GM19193 (cell line): ENCODE measurements around the gene VPS13D.

ENCODE experiments used
- POLR2A ChIP-seq: IDR thresholded peaks from 4 replicates; pipeline ENCODE4 v1.6.1; 2011; ENCODE audit not compliant: insufficient read depth, insufficient read length; ENCODE audit errors: extremely low read depth

The VPS13D gene

GRCh38 chr1:12499539-12500240 lies 269.9 kb downstream of the VPS13D start:
- no peak for TF ChIP-seq POLR2A

DNA sequence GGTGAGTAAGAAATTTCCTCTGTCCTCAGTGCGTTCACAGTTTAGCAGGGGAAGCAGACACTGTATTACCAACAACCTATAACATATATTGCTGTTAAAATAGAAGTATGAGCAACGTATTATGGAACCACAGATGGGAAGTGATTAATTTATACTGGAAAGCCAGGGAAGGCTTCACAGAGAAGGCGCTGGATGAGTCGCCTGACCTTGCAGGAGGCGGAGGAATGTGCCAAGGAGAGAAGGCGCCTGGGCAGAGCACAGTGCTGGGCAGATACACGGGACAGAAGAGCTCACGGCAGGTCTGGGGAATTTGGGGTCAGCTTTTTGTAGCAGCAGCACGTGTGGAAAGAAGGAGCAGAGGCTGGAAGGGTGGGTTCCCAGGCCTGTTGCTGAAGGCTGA lies 271.8 kb downstream of the VPS13D start:
- no peak for TF ChIP-seq POLR2A

GRCh38 chr1:12502336-12503109 lies 272.7 kb downstream of the VPS13D start:
- TF ChIP-seq POLR2A: no peak

GRCh38 chr1:12503709-12504108 lies 273.9 kb downstream of the VPS13D start:
- no peak for TF ChIP-seq POLR2A

GRCh38 chr1:12504601-12505000 lies 274.8 kb downstream of the VPS13D start:
- TF ChIP-seq POLR2A: no peak

DNA sequence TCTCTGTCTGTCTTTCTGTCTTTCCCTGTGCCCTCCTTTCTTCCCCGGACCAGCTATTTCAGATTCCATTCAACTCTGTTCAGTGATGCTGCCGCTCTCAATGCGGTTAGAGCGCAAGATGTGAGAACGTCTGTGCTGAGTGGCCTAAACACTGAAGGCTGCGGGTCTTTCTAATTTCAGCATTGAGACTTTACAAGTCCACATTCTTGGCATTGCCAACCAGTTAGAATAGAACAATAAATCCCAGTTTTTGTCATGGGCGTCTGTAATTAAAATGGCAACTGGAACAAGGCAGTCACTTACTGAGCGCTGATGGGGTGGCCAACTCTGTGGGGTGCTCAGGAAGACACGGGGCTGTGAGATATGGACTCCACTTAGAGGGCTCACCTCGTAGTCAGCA lies 275.4 kb downstream of the VPS13D start:
- no peak for TF ChIP-seq POLR2A

GRCh38 chr1:12505639-12506280 lies 275.9 kb downstream of the VPS13D start:
- no peak for TF ChIP-seq POLR2A

GRCh38 chr1:12506281-12507280 lies 276.8 kb downstream of the VPS13D start:
- TF ChIP-seq POLR2A: no peak

GRCh38 chr1:12507631-12508030 lies 277.8 kb downstream of the VPS13D start:
- TF ChIP-seq POLR2A: no peak

DNA sequence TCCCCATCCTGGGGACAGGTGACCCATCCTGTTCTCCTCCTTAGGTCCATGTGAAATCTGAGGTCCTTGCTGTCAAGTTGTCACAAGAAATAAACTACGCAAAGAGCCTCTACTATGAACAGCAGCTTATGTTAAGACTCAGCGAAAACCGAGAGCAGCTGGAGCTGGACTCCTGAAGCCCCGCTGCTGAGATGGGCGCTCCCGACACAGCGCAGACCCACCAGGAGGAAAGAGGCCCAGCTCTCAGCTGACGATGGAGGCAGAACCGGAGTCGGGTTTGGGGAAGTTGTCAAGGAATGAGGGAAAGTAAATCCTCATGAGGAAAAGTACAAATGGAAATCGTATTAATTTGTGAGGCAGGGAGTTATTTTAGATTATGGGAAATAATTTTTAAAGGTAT lies 279.0 kb downstream of the VPS13D start:
- no peak for TF ChIP-seq POLR2A

DNA sequence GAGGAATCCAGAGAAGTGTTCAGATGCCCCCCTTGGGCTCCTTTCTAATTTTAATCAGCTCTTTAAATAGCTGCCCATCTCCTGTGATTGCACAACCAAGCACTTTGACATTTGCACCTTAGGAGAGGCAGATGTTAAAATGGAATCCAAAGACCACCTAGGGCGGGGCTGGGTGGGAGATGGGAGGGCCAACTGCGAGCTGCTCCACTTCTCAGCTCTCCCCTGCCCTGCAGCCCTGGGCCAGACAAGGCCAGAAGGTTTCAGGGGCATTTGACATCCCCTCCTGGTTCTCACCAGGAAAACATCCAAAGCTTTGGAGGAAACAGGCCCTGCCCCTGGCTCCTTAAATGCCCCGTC lies 281.3 kb downstream of the VPS13D start:
- TF ChIP-seq POLR2A: no peak

DNA sequence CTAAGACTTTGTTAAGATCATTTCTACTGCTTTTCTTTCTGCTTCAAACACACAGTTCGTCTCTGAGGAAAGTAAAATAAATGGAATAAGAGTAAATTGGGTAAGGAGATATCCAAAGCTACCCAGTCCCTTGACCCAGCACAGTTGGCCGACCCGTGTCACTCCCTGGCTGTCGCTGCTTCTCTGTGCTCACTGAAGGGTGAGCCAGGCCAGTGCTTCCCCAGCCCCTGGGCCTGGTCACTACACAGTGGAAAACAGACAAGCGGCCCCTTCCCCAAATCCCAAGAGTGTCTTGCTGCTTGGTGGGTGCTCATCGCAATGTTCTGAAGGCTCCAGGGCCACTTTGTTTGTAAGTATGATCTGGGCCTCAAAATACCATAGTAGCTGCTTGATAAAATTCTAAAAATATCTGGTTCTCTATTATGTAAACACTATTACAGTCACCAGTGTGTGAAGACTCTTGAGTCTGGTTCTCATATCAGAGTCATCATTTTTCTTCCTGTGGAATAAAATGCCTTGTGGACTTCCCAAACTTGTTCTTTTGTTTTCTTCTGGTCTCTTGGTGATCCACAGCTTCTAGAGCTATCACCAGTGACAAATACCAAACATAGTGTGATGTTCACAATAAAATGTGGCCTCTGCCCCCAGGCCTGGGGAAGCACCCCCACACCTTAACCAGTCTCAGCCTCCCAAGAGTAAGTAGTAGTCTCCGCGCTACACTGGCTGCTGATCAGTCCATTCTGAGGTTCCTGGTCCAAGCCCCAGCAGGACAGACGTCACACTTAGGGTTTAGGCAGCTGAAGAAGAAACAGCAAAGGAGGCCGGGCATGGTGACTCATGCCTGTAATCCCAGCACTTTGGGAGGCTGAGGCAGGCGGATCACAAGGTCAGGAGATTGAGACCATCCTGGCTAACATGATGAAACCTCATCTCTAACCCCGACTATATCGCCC lies 282.0 kb downstream of the VPS13D start:
- TF ChIP-seq POLR2A: no peak

- no peak for TF ChIP-seq POLR2A
Observed at GRCh38 chr1:12513181-12513580, 283.4 kb downstream of the VPS13D start.

- no peak for TF ChIP-seq POLR2A
Observed at GRCh38 chr1:12514590-12514989, 284.8 kb downstream of the VPS13D start.
